NCI-H82 treated with DMSO at 0.1 percent for 48 hours (cell line): ENCODE results near the gene ZNF385A.

Experiments used
- DNase-seq: peaks from one replicate; lab custom pipeline; 2025; ENCODE audit not compliant: unreplicated experiment; lab: John Stamatoyannopoulos, UW

Gene ZNF385A

GRCh38 chr12:54393743-54394142 lies 9.2 kb upstream of the ZNF385A start:
- DNase-seq: no peak

GRCh38 chr12:54393207-54393609 lies 8.7 kb upstream of the ZNF385A start:
- DNase-seq: no peak

DNA sequence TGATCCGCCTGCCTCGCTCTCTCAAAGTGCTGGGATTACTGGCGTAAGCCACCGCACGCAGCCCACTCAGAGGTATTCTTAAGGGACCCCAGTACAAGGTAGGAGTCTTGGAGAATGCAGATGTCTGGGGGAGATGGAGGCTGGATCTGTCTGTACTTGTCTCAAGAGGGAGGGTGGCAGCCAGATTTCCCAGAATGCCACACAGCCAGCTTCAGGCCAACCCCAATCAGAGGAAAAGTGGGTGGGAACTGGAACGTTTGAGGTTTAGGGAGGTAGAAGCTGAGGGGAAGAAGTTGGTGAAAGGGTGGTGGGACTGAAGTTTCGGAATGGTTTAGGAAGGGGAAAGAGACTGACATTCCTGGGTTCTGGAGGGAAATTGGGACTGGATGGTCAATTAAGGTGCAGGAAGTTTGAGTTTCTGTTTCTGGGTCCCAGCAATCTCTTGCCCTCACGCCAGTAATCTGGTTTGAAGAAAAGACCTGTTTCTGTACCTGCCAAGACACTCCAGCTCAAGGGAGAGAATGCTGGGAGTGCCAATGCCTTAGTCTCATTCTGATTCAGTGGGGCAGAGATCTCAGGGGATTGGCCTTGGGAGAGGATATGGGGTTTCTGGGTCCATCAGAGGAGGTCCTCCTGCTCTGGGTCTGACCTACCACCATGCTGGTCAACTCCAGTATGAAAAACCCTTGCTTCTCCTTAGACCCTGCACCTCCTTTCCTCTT lies 8.1 kb upstream of the ZNF385A start:
- DNase-seq: no peak

DNA sequence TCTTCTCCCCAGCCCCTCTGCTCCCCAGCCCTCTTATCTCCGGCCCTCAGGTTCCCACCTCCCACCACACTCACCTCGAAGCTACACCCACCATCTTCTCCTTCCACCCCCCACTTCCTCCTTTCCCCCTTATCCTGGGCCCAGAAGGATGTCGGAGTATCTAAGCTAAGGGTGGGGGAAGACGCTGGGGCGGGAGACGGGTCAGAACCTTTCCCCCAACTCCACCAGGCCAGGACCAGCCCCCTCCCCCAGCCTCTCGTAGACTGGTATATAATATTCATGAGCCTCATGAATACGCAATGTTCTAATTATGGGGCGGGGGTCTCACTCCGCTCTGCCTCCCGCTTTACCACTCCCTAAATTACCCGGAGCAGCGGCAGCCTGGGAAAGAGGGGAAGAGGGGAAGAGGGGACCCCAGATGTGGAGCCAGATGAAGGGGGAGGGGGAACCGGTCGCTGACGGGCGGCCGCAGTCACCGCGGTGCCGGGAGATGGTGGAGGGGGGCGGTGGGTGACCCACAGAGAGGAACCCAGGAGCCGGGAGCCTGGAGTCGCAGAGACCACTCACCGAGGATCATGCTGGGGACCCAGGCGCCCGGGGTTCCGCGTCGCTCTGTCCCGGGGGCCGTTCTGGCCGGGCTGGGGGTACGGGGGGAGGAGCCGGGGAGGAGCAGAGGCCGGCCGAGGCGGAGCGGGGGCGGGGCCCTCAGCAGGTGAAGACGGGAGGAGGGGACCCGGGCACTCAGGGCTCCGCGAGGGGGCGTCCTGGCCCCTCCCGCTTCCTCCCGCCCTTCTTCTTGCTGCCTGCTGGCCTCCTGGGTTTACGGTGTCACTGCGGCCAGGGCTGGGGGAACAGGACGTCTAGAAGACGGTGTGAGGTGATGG lies 6.4 kb upstream of the ZNF385A start:
- peak; percentile 63 for DNase-seq

GRCh38 chr12:54390176-54390667 lies 5.7 kb upstream of the ZNF385A start:
- DNase-seq: no peak

DNA sequence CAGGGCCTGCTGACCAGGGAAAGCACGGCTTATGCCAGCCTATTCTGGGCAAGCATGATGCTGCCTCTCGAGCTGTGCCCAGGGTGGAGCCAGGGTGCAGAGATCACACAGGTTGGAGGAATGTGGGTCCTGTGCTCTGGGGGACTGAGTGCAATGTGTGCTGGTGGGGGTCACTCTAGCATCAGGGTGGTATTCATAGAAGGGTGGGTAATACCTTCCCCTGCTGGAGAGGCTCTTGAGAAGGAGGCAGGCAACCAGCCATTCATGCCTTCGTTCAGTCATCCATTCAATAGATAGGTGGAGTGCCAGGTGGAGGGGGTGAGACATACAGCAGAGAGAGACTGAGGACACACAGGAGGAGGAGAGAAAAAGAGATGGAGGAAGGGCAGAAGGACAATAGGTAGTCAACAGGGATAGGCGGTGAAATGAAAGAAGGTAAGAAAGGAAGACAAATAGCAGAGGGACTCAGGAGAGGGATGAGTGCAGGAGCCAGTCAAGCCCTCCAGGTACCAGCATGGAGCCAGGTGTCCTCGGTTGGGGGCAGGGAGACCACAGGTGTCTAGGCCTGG lies 5.2 kb upstream of the ZNF385A start:
- no peak for DNase-seq

GRCh38 chr12:54389134-54389508 lies 4.6 kb upstream of the ZNF385A start:
- no peak for DNase-seq

DNA sequence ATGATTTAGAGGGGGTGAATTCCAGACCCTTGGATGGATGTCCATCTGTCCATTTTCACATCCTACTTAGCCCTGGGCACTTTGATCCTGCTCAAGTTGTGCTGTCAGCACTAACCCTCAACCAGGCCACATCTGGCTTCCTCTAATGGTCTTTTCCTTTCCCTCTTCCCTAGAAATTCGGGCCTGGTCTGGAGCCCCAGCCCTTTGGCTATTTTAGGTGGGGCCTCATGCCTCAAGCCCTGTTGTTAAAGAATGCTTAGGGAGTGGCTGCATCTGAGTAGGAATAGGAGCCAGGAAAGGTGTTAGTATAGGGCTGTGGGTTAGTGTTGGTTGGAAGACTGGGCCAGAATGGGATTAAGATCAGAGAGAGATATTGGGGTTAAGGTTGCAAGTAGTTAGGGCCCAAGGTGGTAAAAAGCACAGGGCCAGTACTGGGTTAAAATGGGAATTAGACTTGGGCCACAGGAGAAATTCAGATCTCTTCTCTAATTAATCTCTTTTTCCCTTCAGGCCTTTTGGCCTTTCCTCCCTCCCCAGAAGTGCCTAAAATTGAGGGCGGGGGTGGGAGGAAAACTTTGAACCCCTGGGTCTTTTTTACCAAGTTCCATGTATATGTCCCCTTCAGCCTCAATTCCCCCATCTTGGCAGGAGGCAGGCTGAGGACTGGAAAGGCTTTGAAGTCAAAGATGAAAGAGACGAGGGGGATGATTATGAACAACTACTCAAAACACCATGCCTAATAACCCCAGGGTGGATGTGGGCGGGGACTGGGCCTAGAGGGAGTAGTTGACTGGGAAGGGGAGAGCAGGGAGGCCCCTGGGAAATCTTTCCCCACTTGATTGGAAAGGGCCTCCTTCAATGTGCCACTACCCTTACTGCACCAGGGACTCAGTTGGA lies 4.0 kb upstream of the ZNF385A start:
- peak; percentile 61 for DNase-seq

DNA sequence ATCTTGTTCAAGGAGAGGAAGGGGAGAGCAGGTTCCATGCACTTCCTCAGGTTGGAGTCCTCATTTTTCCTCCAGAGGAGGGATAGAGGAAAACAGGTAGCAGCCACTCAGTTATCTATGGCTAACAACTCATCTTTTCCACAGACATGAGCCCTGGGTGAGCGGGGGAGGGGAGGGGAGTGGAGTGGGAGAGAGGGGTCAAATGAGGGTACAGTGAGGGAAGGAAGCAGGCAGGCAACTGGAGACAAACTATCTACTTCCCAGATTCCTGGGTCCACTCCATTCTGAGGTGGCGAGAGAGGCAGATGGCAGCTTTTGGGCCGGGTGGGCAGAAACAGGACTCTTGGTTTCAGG lies 2.6 kb upstream of the ZNF385A start:
- no peak for DNase-seq

DNA sequence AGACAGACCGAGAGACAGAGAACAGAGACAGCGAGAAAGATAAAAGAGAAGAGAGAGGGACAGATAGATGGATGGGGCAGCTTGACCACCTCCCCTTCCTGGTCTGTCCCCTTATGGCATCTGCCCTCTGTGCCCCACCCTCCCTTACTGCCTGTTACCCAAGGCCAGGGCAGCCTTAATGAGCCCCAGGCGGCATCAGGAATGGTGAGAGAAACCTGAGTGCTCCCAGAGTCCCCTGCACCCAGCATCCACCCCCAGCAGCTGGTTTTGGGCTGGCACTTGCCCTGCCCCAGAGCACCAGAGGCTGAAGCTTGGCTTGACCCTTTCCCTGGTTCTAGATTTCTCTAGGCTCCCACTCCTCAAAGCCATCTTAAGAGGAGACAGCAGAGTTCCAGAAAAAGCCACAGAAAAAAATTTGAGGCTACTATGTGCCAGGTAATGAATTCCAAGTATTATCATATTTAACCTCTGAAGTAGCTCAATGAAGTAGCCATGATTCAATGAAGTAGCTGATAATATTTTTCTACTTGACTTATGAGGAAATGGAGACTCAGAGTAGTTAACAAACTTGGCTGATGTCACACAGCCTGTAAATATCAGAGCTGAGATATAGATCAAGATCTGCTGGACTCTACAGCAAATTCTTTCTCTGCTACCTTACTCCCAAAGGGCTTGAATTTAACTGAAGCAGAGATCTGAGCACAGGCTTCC lies 2.0 kb upstream of the ZNF385A start:
- DNase-seq: no peak

DNA sequence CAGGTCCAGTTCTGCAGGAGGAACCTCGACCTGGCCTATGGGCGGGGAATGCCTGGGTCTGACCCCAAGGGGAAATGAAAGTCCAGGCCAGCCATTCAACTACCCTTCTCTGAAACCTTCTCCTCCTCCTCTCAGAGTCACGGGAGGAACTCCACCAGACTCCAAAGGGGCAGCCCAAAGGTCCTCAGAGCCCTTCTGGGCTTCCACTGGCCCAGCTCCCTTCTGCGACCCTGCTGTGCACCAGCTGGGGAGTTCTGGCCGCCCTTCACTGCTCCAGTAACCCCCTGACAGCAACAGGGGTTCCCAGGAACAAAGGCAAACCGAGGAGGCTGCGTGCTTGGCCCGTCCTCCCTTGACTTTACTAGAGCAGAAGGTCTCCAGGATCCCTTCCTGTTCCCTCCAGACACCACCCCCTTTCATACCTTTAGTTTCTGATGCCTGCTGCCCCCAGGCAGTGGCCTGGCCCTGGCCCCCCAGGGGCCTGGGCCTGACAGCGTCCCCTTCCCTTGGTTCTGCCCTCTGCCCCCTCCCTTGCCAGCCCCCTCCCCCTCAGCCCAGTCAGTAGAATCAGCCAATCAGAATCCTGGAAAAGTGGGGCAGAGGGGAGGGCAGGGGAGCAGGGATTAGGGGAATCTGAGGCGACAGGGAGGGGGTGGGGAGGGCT lies 850 bp upstream of the ZNF385A start:
- DNase-seq: peak; percentile 85

- no peak for DNase-seq
Measured at GRCh38 chr12:54383041-54383609, 1.4 kb downstream of the ZNF385A start.

- no peak for DNase-seq
Measured at GRCh38 chr12:54381136-54381535, 3.4 kb downstream of the ZNF385A start.

- DNase-seq: peak; percentile 65
Measured at GRCh38 chr12:54379398-54380201, 4.9 kb downstream of the ZNF385A start.

DNA sequence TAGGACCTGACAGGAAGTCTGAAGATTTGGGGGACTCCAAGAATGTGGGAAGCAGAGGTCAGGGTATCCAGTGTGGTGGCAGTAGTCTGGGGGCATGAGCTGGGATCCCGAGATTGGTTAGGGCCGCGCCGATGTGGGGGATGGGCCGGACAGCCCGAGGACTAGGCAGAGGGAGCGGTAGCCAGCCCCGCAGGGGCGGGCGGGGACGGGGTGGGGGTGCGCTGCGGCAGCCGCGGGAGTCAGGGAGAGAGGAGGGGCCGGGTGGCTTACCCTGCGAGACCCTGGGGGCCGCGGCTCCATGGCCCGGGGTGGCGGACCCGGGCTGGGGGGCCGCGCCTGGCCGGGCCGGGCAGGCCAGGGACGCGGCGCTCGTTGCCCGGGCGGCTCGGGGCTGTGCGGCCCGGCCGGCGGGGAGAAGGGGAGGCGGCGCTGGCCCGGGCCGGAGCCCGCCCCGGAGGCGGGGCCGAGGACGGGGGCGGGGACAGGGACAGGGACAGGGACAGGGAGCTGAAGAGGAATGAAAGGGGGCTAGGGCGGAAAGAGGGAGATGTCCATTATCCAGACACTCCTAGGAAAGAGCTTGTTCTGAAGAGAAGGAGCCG lies 5.6 kb downstream of the ZNF385A start:
- DNase-seq: no peak

DNA sequence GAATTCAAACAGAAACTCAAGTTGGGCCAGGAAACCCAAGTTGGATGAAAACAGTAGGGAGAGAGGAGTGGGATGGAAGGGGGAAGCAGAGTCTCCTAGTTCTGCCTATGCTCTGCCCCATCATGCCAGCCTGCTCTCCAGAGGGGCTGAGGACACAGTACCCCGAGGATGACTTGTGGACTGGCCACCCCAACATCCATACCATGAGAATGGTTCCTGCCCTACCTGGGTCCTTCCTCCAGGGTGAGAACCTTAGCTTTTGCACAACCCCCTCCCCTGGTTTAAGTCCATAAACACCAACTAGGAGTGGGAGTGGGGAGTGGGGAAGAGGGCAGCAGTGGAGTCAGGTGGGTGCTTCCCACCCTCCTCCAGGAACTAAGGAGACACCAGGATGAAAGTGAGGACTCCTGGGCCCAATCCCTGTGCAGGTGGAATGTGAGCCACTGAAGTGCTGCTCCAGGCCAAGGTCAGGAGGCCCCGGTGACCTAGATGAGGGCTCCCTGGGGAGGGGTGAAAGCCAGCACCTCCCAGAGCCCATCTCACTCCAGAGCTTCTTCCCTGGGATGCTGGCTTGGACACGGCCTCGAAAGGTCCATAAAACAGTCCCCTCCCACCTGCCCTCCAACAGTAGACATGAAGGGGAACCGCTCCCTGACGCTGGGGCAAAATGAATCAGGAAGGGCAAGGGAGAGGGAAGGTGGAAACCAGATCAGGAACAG lies 6.6 kb downstream of the ZNF385A start:
- DNase-seq: no peak

DNA sequence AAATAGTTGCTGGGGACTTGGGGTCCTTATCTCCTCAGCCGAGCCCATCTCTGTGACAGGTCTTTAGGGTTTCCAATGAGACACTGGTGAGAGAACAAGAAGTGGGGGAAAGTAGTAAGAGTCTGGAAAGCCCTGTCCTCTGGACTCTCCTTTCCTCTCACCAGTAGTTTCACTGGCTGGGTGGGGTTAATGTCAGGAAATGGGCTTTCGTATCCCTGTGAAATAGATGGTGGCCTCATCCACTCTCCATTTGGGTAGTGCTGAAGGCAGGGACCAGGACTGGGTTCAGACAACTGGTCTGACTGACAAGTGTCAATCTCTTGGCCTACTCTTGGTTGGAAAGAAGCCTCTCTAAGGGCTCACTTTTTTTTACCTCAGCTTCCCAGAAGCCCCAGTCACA lies 7.5 kb downstream of the ZNF385A start:
- DNase-seq: no peak

DNA sequence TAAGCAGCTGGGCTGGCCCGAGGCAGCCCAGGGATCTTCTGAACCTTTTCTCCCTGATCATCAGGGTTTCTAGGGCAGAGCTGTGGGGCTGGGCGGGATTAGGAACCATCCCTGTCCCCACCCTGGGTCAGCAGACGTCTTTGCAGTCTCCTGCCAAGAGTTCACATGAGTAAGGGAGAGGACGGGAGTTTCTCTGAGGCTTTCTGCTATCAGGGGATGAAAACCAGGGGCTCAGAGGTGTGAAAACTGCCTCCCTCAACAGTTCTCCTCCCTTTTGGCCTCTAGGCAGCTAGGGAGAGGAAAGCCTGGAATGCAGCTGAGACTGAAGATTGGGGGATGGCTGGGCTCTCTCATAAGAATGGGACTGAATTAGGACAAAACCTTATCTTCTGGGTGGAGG lies 7.9 kb downstream of the ZNF385A start:
- DNase-seq: no peak
